Smooth muscle cell (in vitro differentiated cells): Measurements from ENCODE around the gene MAPK7. TPM values are rescaled to one million over a fixed set of nuclear protein-coding genes. Genes with fewer than 3 reads are reported as not detected.

Experiments
- DNase-seq: peaks from one replicate; lab custom pipeline; 2025; ENCODE audit not compliant: unreplicated experiment; lab: John Stamatoyannopoulos, UW
- H2AFZ ChIP-seq: fragments of 200-600 bp; sonication (generic); 2 replicates; pipeline ENCODE4 v1.6.0; 2016; ENCODE audit warnings: antibody characterized with exemption, low read depth, mild to moderate bottlenecking
- H3F3A ChIP-seq: fragments of 200-600 bp; sonication (generic); 2 replicates; pipeline ENCODE4 v1.6.0; 2017; ENCODE audit warnings: antibody characterized with exemption, low read depth
- H3K27ac ChIP-seq: fragments of 200-600 bp; sonication (generic); 2 replicates; pipeline ENCODE4 v1.5.1; 2016; ENCODE audit warnings: low read depth, mild to moderate bottlenecking
- H3K27me3 ChIP-seq: fragments of 200-600 bp; sonication (generic); 2 replicates; pipeline ENCODE4 v1.6.1; 2016; ENCODE audit warnings: low read depth, mild to moderate bottlenecking
- H3K36me3 ChIP-seq: fragments of 200-600 bp; sonication (generic); 2 replicates; pipeline ENCODE4 v1.5.1; 2016; ENCODE audit warnings: low read depth
- H3K4me1 ChIP-seq: fragments of 200-600 bp; sonication (generic); 2 replicates; pipeline ENCODE4 v1.5.1; 2016; ENCODE audit warnings: low read depth
- H3K4me2 ChIP-seq: fragments of 200-600 bp; sonication (generic); 2 replicates; pipeline ENCODE4 v1.6.0; 2016; ENCODE audit warnings: mild to moderate bottlenecking
- H3K4me3 ChIP-seq: fragments of 200-600 bp; sonication (generic); 2 replicates; pipeline ENCODE4 v1.5.1; 2016; ENCODE audit warnings: mild to moderate bottlenecking
- H3K79me2 ChIP-seq: fragments of 200-600 bp; sonication (generic); 2 replicates; pipeline ENCODE4 v1.6.0; 2016; ENCODE audit warnings: low read depth, mild to moderate bottlenecking
- H3K9ac ChIP-seq: fragments of 200-600 bp; sonication (generic); 2 replicates; pipeline ENCODE4 v1.6.0; 2016; ENCODE audit warnings: low read depth
- H3K9me3 ChIP-seq: fragments of 200-600 bp; sonication (generic); replicated peaks from 2 replicates; pipeline ENCODE4 v1.5.1; 2016; ENCODE audit warnings: low read depth
- H4K20me1 ChIP-seq: fragments of 200-600 bp; sonication (generic); 2 replicates; pipeline ENCODE4 v1.6.0; 2016; ENCODE audit warnings: low read depth
- WGBS: methylation state at CpG from one replicate; pipeline ENCODE4 v1.1.7; 2016; ENCODE audit warnings: low lambda C conversion rate; 5-methylcytosine and 5-hydroxymethylcytosine counted together
- polyA plus RNA-seq: library from polyadenylated mRNA; unstranded; fragments of >200 nt; fragmentation: Nextera tagmentation; extraction: Ambion mirVana; gene quantifications from 2 replicates; pipeline ENCODE4 v1.2.1, GENCODE V29; 2016
- total RNA-seq: library from RNA; depleted of rRNA; stranded (reverse); fragments of >200 nt; gene quantifications from 2 replicates; pipeline ENCODE4 v1.2.3, GENCODE V29; 2014
- TF ChIP-seq, protein P1 (sequence below): fragments of 200-600 bp; sonication (generic); IDR thresholded peaks from 2 replicates; pipeline ENCODE4 v1.5.1; 2017; ENCODE audit warnings: borderline replicate concordance, mild to moderate bottlenecking, antibody characterized with exemption; ENCODE audit not compliant: insufficient read depth, poor library complexity, severe bottlenecking

The MAPK7 gene
- total and polyA plus RNA-seq, 2 experiments from 2014 or later, result 9.1 to 36.3 TPM

DNA sequence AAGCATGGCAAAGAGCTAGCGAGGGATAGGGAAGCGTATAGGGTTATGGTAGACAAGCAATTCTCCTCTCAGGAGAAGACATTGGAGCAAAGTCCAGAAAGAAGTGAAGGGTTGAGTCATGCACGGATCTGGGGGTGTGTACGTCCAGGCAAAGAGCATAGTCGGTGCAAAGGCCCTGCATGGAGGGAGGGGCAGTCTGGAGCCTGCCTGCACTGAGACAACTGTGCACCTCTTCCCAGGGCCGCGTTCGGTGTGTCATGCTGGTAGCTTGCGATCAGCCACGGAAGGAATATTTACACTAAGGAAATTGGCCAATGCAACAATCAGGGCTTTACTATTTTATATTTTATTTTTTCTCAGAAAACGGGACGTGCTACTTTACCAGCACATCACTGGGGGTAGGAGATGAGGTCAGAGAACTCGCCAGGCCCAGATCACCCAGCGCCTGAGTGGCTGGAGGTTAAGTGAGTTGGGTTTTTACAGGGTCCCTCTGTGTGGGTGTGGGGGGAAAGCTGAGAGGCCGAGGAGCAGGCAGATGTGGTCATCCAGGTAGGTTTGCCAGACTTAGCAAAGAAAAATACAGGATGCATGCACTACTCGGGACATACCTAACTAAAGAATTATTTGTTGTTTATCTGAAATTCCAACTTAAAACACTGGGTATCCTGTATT, 9.1 kb upstream of the MAPK7 start:
- Histone ChIP-seq H2AFZ (no peak overlapping the region), H4K20me1 (no peaks in the 10 kb centered on the region), H3K4me3 (no peak overlapping the region), H3K9ac (no peak overlapping the region), H3K79me2 (no peaks in the 10 kb centered on the region), H3K9me3 (no peaks in the 10 kb centered on the region), H3K27ac (no peak overlapping the region), H3K4me1 (no peaks in the 10 kb centered on the region), H3K4me2 (no peak overlapping the region), H3K27me3 (no peaks in the 10 kb centered on the region), H3K36me3 (no peaks in the 10 kb centered on the region), H3F3A (peaks cover 3% of the 10 kb centered on the region)
- TF ChIP-seq, protein P1, sequence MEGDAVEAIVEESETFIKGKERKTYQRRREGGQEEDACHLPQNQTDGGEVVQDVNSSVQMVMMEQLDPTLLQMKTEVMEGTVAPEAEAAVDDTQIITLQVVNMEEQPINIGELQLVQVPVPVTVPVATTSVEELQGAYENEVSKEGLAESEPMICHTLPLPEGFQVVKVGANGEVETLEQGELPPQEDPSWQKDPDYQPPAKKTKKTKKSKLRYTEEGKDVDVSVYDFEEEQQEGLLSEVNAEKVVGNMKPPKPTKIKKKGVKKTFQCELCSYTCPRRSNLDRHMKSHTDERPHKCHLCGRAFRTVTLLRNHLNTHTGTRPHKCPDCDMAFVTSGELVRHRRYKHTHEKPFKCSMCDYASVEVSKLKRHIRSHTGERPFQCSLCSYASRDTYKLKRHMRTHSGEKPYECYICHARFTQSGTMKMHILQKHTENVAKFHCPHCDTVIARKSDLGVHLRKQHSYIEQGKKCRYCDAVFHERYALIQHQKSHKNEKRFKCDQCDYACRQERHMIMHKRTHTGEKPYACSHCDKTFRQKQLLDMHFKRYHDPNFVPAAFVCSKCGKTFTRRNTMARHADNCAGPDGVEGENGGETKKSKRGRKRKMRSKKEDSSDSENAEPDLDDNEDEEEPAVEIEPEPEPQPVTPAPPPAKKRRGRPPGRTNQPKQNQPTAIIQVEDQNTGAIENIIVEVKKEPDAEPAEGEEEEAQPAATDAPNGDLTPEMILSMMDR, result no peak
- 92% methylated on average over 16 of the region's 16 CpGs for WGBS
- DNase-seq, result no peak

DNA sequence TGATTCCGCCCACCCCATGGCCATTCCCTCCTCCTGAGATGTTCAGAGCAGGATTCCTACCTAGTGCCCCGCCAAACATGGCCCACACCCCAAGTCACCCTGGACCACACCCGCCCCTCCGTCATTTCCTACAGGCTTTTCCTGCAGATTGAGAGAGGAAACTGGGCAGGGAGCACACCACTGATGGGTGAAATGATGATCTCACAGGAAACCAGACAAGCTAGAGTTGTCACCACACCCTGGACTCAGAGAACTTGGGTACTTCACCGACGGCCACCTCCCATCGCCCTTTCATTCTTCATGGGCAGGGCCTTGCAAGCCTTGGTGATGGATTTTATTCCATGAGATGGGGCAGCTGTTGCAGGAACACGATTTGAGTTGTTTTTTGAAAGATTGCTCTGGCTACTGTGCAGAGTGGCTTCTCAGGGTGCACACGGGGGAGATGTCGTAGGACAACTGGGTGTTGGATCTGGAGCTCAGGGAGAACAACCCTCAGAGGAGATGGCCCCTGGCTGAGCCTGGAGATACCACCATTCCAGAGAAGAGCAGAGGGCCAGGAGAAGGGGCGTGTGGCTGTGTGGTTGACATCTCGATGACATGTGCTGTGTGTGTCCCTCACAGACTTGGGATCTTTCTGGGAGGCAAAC, 8.3 kb upstream of the MAPK7 start:
- Histone ChIP-seq H3K9ac (no peak overlapping the region), H3K4me2 (no peak overlapping the region), H3K36me3 (no peaks in the 10 kb centered on the region), H2AFZ (no peak overlapping the region), H3K4me3 (no peak overlapping the region), H3K9me3 (no peaks in the 10 kb centered on the region), H3K27ac (no peak overlapping the region), H3F3A (peaks cover 11% of the 10 kb centered on the region), H4K20me1 (no peaks in the 10 kb centered on the region), H3K4me1 (no peaks in the 10 kb centered on the region), H3K79me2 (no peaks in the 10 kb centered on the region), H3K27me3 (no peaks in the 10 kb centered on the region)
- DNase-seq, result no peak
- WGBS, result 95% methylated on average over 12 of the region's 12 CpGs
- TF ChIP-seq, protein P1, result no peak

DNA sequence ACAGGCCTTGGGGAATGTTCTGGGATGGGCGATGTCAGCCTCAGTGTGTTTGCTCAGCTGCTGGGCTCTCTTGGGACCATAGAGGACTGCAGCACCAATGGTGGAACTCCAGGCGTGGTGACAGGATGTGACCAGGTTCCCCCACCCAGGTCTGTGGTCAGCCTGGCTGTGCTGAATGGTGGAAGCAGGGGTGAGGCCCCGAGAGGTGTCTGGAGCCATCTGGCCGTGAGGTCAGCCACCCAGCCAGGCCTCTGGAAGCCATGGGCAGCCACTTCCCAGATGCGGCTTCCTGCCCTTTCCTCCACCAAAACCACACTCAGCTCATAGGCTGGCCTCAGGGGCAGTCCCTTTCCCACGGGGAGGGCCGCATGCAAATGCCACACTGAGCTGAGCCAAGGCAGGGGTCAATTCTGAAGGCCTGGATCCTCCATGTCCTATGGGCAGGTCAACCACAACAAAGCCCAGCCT, 7.8 kb upstream of the MAPK7 start:
- no peak overlapping the region for H3K27ac ChIP-seq
- H3K79me2 ChIP-seq, result no peaks in the 10 kb centered on the region
- peaks cover 12% of the 10 kb centered on the region for H3F3A ChIP-seq
- no peak overlapping the region for H3K4me2 ChIP-seq
- H3K4me3 ChIP-seq, result no peak overlapping the region
- H4K20me1 ChIP-seq, result no peaks in the 10 kb centered on the region
- no peaks in the 10 kb centered on the region for H3K9me3 ChIP-seq
- H2AFZ ChIP-seq, result no peak overlapping the region
- H3K27me3 ChIP-seq, result no peaks in the 10 kb centered on the region
- WGBS, result 88% methylated on average over 5 of the region's 7 CpGs
- no peaks in the 10 kb centered on the region for H3K4me1 ChIP-seq
- TF ChIP-seq, protein P1, result no peak
- DNase-seq, result no peak
- H3K9ac ChIP-seq, result no peak overlapping the region
- H3K36me3 ChIP-seq, result no peaks in the 10 kb centered on the region
